Hematopoietic multipotent progenitor cell treated with erythropoietin and hydrocortisone succinate and interleukin-3 and kit ligand, for 15 days (in vitro differentiated cells): ENCODE measurements around the gene HSD17B13.

Experiments used
- DNase-seq: peaks from one replicate; pipeline ENCODE4 v3.0.0-alpha.2; 2015; ENCODE audit warnings: low spot score

HSD17B13 gene

GRCh38 chr4:87322754-87323153 is at the start of gene HSD17B13:
Gene HSD17B13 (minus strand): TSS chr4:87322882. CDS start chr4:87322841, 41 bp downstream.
- DNase-seq: no peak

- no peak for DNase-seq
Measured at GRCh38 chr4:87370068-87370467, 47.4 kb upstream of the HSD17B13 start.

- peak; percentile 23 for DNase-seq
Measured at GRCh38 chr4:87366521-87367162, 44.0 kb upstream of the HSD17B13 start.

- DNase-seq: no peak
Measured at GRCh38 chr4:87365348-87365747, 42.7 kb upstream of the HSD17B13 start.

- no peak for DNase-seq
Measured at GRCh38 chr4:87363552-87363951, 40.9 kb upstream of the HSD17B13 start.

- no peak for DNase-seq
Measured at GRCh38 chr4:87360338-87360935, 37.8 kb upstream of the HSD17B13 start.

- DNase-seq: no peak
Measured at GRCh38 chr4:87359258-87359657, 36.6 kb upstream of the HSD17B13 start.

GRCh38 chr4:87356832-87357526 is 34.3 kb upstream of the HSD17B13 start:
- DNase-seq: no peak

GRCh38 chr4:87354168-87355102 is 31.8 kb upstream of the HSD17B13 start:
- DNase-seq: no peak

GRCh38 chr4:87353592-87353991 is 30.9 kb upstream of the HSD17B13 start:
- peak; percentile 62 for DNase-seq

- DNase-seq: no peak
Measured at GRCh38 chr4:87345139-87345538, 22.5 kb upstream of the HSD17B13 start.

- DNase-seq: no peak
Measured at GRCh38 chr4:87342872-87343271, 20.2 kb upstream of the HSD17B13 start.

- peak; percentile 69 for DNase-seq
Measured at GRCh38 chr4:87341954-87342635, 19.4 kb upstream of the HSD17B13 start.

GRCh38 chr4:87339440-87339839 is 16.8 kb upstream of the HSD17B13 start:
- no peak for DNase-seq

GRCh38 chr4:87337361-87337760 is 14.7 kb upstream of the HSD17B13 start:
- no peak for DNase-seq

GRCh38 chr4:87333267-87333666 is 10.6 kb upstream of the HSD17B13 start:
- no peak for DNase-seq

- DNase-seq: no peak
Measured at GRCh38 chr4:87330761-87331160, 8.1 kb upstream of the HSD17B13 start.

- DNase-seq: no peak
Measured at GRCh38 chr4:87327136-87327535, 4.5 kb upstream of the HSD17B13 start.

- no peak for DNase-seq
Measured at GRCh38 chr4:87326460-87326859, 3.8 kb upstream of the HSD17B13 start.

- no peak for DNase-seq
Measured at GRCh38 chr4:87321888-87322287, 794 bp downstream of the HSD17B13 start.

GRCh38 chr4:87317527-87317926 is 5.2 kb downstream of the HSD17B13 start:
- no peak for DNase-seq

- DNase-seq: no peak
Measured at GRCh38 chr4:87316961-87317360, 5.7 kb downstream of the HSD17B13 start.
